ENCODE results near the gene PIGM.
"Not testable (repeated sequence)": the region's sequence is repeated elsewhere in the genome, so short reads cannot be mapped to it uniquely, and the experiment has no call there.

Gene PIGM

GRCh38 chr1:160058087-160058486 is 26.3 kb upstream of the PIGM start:
- no peak for DNase-seq

GRCh38 chr1:160056648-160057169 is 24.9 kb upstream of the PIGM start:
- DNase-seq, result no peak

DNA sequence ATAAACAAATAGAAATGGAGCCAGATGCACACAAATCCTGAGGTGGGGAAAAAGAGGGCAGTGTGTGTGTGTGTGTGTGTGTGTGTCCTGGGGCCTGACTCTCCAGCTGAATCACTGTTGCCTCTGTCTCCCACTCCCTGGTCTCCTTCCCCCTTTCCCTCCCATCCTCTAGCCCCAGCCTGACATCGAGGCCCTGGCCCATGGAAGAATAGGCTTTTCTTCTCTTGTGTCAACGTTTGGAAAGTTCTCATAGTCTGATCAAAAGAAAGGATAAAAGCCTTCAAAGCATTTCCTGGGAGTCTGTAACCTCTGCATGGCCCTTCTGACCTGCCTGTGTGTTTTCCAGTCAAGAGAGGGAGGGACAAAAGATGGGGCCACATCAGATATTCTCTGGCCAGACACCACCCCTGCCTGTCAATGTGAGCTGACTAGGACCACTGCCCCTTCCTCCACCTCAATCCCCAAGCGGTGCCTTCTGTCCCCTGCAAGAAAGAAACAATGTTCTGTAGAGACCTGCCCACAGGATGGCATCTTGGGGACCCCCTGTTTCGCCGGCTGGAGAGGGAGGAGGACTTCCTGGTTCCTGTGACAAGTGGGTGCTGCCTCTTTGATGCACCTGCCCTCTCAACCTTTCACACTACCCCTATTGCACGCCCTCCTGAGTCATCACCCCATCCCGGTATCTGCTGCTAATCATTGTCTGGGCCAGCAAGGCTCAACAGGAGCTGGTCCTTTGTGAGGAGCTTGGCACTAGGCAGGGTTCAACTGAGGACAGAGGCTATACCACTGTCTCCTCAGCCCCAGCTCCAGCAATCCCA is 22.0 kb upstream of the PIGM start:
- DNase-seq, result no peak

- no peak for DNase-seq
Measured at GRCh38 chr1:160052936-160053335, 21.1 kb upstream of the PIGM start.

GRCh38 chr1:160050619-160051018 is 18.8 kb upstream of the PIGM start:
- DNase-seq, result no peak

DNA sequence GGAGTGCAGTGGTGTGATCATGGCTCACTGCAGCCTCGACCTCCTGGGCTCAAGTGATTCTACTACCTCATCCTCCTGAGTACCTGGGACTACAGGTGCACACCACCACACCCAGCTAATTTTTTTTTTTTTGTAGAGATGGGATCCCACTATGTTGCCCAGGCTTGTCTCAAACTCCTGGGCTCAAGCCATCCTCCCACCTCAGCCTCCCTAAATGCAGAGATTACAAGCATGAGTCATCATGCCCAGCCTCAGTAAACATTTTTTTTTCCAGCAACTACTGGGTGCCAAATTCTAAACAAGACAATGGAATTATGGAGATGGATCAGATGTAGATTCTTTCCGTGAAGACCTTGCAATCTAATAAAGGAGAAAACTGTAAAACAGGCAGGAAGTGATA is 18.4 kb upstream of the PIGM start:
- DNase-seq, result not testable (repeated sequence)

DNA sequence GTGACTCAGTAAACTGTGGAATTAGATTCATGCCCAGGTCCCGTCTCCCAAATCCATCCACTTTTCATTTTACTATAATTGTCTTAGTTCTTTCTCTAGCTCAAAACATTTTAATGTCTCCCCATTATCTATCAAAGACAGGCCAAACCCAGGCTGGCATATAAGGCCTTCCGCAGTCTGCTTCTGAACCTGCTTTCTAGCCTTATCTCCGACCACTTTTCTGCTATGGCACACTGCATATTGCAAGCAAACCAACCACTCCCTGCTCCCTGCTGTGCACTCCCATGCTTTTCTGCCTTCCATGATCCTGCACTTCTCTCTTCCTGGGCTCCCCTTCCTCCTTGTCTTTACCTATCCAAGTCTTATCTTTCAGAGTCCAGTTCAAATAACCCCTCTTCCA is 17.3 kb upstream of the PIGM start:
- DNase-seq, result no peak

DNA sequence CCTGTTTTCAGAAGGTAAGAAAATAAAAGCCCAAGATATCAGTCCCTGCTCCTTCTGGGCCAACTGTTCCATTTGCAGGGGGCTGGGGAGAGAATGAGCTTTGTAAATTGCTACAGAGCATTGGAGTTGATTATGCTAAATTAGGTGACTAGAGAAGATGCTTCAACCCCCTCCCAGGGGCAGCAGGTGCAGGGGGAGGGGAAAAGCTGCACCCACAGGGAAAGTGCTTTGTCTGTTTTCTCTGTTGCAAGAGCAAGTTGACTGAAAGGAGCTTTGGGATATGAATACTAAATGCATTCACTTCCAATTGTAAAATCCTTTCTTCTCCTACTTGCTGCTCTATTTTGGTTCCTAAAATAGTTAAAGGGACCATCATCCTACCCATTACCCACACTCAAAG is 16.5 kb upstream of the PIGM start:
- no peak for DNase-seq

- no peak for DNase-seq
Measured at GRCh38 chr1:160047111-160047991, 15.6 kb upstream of the PIGM start.

- no peak for DNase-seq
Measured at GRCh38 chr1:160046494-160047110, 14.8 kb upstream of the PIGM start.

DNA sequence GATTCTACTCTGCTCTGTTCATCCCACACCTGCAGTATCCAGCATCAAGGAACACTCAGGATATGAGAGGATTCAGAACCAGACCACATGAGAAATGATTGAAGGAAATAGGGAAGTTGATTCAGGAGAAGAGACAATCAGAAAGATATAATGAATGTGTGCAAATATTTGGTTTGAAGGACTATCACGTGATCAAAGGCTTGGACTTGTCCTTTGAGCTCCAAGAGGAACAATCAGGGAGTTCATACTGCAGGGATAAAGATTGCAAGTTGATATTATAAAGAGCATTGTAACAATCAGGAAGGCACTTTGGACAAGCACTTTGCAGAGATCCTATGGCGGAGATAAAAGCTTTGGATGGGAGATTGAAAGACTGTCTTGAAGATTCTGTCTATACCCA is 13.9 kb upstream of the PIGM start:
- DNase-seq, result no peak

DNA sequence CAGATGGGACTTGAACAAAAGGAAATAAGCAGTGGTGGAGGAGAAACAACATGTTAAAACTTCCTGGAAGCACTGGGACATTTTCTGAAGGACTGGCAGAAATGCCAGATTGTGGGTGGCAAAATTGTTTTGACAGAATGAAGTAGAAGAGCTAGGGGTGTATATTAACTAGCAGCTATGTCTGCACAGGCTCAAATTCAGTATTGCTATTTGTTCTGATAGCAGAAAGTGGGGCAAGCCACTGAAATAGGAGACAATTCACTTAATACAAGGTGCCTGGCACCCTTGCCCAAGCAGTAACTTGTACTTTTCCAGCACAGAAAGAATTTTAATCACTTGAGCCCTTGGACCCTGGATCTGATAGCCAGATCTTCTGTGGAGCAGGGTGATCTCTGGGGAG is 11.8 kb upstream of the PIGM start:
- DNase-seq, result no peak

GRCh38 chr1:160040476-160040875 is 8.7 kb upstream of the PIGM start:
- DNase-seq, result no peak

- DNase-seq, result no peak
Measured at GRCh38 chr1:160032165-160032820, 503 bp upstream of the PIGM start.

GRCh38 chr1:160030657-160031364 is 979 bp downstream of the PIGM start:
- no peak for DNase-seq

DNA sequence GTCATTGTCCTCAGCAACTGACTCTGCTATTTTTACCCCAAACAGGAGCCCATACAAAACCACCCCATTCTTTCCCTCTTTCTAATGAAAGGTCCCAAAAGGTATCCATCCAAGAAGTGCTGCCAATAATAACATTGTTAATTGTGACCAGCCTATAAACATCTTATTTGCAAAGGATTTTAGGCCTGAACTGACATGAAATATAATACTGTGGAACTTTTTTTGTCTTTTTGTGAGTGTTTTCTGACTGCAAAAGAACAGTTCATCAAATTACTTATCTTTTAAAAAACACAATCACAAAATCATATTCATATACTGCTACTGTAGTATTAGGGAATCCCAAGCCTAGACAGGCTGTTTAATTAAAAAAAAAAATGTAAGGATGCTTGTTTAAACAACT is 3.4 kb downstream of the PIGM start:
- no peak for DNase-seq

DNA sequence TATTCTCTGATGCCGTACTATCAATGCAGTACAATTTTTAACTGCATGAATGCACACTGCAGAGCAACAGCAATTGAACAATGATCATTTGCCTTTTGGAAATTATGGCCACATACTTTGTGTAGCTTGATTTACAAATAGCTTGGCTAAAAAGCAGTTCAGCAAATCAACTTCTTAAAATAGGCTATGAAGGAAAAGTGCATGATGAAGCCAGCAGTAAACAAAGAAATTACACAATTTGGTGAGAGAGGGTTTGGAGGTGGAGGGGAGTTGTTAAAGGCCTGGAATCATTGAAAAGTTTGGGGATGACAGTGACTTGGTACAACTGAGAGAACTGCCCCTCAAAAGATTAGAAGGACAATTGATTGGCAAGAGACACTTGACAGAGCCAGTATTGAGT is 6.5 kb downstream of the PIGM start:
- no peak for DNase-seq

GRCh38 chr1:160024195-160024905 is 7.4 kb downstream of the PIGM start:
- DNase-seq, result no peak

DNA sequence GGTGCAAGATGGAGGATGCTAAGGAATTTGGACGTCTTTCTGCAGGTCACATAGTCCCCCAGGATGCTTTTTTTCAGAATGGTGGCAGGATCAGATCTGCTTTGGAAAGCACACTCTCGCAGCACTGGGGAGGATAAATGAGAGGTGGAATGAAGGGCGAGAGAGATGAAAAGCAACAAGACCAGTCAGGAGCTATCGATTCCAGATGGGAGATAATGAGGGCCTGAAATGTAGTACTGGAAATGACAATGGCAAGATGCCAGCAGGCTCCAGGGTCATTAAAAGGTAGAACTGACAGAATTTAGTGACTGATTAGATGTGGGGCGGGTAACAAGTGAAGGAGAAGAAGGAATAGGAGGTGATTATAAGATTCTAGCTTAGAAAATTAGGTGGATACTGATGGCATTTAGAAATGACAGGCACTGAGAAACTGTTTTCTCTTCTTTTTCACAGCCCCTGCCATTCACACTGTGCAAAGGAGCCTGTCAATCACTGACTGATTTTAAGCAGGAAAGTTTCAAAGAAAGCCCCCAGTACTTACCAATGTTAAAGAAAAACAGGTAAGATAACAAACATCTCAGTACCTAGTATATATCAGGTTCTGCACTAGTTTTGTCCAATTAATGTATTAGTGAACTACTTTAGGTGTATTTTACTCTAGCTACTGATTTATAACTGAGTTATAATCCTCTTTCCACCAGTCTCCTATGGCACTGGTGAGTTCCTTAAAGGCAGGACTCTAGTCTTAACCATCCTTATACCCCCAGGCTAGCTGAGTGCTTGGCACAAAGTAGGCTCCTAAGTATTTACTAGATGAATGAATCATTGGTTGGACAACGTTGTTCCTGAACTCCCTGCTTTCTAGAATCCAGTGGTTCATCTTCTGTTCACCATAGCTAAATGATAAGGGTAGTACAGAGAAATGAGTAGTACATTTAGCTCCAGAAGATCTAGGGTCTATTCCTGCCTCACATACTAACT is 9.2 kb downstream of the PIGM start:
- DNase-seq, result no peak

GRCh38 chr1:160021376-160022074 is 10.3 kb downstream of the PIGM start:
- no peak for DNase-seq

Measured in SW 1271 (cell line).